Spleen (tissue), 7 donors: ENCODE data around the gene PCDHGA2.
A peak's percentile ranks its signal among the peaks of the same experiment; 100 is the strongest.

Experiments used
- POLR2A ChIP-seq, 3 donors: fragments of 450-650 bp; IDR thresholded peaks; one replicate each; pipeline ENCODE4 v1.5.1; 2017; ENCODE audit warnings: antibody characterized with exemption in 3 of 3, mild to moderate bottlenecking in 1 of 3
- POLR2AphosphoS5 ChIP-seq, 3 donors: sonication (generic); formaldehyde crosslinking; IDR thresholded peaks; one replicate each; pipeline ENCODE4 v1.5.1; 2017; ENCODE audit warnings: antibody characterized with exemption in 3 of 3
- TF ChIP-seq, protein P1 (sequence below), 11 experiments: fragments of 200-600 bp in 7 of 11; fragments of 450-650 bp in 4 of 11; sonication (generic) in 4 of 11; IDR thresholded peaks in 8 of 11; conservative IDR thresholded peaks in 3 of 11; 1 replicate in 7 of 11; 2 replicates in 4 of 11; pipeline versions ENCODE4 v1.4.0 to v1.8.0; 2016 to 2021; ENCODE audit warnings: antibody characterized with exemption in 11 of 11, inconsistent platforms in 4 of 11, mild to moderate bottlenecking in 1 of 11
- donor health status: DM: no; HTN: no; CAD: no; lungs with moderate emphysema.
- donor health status: DM: no; HTN: no; CAD: no.
- donor health status: DM: no; HTN: no; CAD: no.

DNA sequence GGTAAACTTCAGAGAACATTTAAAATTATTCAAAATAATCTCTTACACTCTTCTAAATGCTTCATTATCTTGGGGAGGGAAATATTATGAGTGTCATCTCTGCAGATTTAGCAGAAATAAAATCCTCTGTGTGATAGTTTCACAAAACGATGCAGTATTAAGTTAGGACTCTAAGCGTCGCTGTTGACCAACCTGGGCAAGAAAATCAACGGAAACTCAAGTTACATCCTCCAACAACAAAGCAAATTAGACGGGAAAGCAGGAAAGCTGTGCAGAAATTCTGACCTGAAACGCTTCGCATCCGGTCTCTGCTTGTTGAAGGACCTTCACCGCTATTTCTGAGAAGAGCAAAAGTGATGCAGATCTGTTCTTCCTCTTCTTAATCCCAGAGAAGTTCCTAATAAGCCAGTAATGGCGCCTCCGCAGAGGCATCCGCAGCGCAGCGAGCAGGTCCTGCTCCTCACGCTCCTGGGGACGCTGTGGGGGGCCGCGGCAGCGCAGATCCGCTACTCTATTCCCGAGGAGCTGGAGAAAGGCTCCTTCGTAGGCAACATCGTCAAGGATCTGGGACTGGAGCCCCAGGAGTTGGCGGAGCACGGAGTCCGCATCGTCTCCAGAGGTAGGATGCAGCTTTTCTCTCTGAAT is 35.2 kb downstream of the PCDHGA2 start, which contains the start of gene PCDHGA6:
- TF ChIP-seq, protein P1, sequence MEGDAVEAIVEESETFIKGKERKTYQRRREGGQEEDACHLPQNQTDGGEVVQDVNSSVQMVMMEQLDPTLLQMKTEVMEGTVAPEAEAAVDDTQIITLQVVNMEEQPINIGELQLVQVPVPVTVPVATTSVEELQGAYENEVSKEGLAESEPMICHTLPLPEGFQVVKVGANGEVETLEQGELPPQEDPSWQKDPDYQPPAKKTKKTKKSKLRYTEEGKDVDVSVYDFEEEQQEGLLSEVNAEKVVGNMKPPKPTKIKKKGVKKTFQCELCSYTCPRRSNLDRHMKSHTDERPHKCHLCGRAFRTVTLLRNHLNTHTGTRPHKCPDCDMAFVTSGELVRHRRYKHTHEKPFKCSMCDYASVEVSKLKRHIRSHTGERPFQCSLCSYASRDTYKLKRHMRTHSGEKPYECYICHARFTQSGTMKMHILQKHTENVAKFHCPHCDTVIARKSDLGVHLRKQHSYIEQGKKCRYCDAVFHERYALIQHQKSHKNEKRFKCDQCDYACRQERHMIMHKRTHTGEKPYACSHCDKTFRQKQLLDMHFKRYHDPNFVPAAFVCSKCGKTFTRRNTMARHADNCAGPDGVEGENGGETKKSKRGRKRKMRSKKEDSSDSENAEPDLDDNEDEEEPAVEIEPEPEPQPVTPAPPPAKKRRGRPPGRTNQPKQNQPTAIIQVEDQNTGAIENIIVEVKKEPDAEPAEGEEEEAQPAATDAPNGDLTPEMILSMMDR (IDR thresholded peaks at IDR 0.05 in 8 of 11, conservative IDR thresholded peaks at IDR 0.05 in 3 of 11), result peak in 4 of 11 experiments; percentile 11 to 32 (median 18)
- TF ChIP-seq POLR2A (IDR thresholded peaks at IDR 0.05) (no peak), POLR2AphosphoS5 (IDR thresholded peaks at IDR 0.05) (no peak)
